Measurements from ENCODE around the gene SLCO4A1. TPM values are rescaled to one million over a fixed set of nuclear protein-coding genes. Genes with fewer than 3 reads are reported as not detected.

The SLCO4A1 gene
- polyA plus RNA-seq (ENCODE audit: insufficient read length): 0.30 TPM

- no peak for DNase-seq (ENCODE audit: low read depth)
Observed at GRCh38 chr20:62642051-62642665, at the start of gene SLCO4A1. Gene SLCO4A1, plus strand, starts transcription at chr20:62642503. Its CDS starts 13,952 bp downstream, at chr20:62656455.

- DNase-seq (ENCODE audit: low read depth): no peak
Observed at GRCh38 chr20:62592506-62593177, 49.7 kb upstream of the SLCO4A1 start.

GRCh38 chr20:62593616-62594015 lies 48.7 kb upstream of the SLCO4A1 start:
- no peak for DNase-seq (ENCODE audit: low read depth)

- DNase-seq (ENCODE audit: low read depth): no peak
Observed at GRCh38 chr20:62595069-62595468, 47.2 kb upstream of the SLCO4A1 start.

- DNase-seq (ENCODE audit: low read depth): no peak
Observed at GRCh38 chr20:62595491-62595890, 46.8 kb upstream of the SLCO4A1 start.

DNA sequence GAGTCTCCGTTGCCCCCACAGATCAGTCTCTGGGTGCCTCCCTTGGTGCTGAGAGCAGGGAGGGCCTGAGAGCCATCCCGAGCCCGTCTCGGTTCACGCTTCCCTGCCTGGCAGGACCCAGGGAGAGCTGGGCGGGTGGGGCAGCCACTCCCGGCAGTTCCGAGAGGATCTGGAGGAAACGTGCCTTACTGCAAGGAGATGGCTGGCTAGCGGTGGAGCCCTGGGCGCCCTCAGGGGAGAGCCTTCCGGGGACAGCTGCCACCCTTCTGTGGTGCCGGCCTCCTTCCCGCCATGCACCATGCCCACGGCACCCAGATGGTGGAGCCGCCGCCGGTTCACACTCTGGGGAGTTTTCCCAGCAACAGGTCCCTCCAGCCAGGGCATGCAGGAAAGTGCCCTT lies 45.8 kb upstream of the SLCO4A1 start:
- DNase-seq (ENCODE audit: low read depth): no peak

DNA sequence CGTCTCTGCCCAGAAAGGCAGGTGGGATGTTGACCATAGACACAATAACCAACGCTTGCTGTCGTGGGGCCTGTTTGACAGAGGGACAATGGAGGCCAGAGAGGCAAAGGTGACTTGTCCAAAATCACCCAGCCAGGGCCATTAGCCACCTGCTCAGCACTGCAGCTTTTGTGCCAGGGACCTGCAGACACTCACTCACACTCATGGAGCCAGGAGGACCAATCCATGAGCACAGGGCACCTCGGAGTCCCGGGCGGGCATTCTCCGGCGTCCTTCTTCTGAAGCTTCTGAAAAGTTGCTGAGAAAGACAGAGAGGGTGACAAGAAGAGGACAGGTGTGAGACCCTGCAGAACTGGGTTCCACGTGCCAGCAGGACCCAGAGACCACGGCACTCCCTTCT lies 45.4 kb upstream of the SLCO4A1 start:
- DNase-seq (ENCODE audit: low read depth): no peak

GRCh38 chr20:62597416-62598115 lies 44.7 kb upstream of the SLCO4A1 start:
- DNase-seq (ENCODE audit: low read depth): no peak

DNA sequence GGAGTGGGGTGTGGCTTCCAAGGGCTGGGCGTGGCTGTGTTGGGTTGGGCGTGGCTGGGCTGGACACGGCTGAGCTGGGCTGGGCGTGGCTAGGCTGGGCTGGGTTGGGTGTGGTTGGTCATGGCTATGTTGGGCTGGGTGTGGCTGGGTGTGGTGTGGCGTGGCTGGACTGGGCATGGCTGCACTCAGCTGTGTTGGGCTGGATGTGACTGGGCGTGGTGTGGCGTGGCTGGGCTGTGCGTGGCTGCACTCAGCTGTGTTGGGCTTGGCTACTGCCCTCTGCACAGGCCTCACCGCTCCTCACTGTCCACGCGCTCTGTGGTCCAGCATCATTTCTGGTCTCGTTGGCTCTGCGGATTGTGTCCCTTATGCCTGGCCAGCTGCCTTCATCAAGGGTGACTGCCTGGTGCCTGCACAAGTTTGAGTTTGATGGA lies 43.5 kb upstream of the SLCO4A1 start:
- no peak for DNase-seq (ENCODE audit: low read depth)

DNA sequence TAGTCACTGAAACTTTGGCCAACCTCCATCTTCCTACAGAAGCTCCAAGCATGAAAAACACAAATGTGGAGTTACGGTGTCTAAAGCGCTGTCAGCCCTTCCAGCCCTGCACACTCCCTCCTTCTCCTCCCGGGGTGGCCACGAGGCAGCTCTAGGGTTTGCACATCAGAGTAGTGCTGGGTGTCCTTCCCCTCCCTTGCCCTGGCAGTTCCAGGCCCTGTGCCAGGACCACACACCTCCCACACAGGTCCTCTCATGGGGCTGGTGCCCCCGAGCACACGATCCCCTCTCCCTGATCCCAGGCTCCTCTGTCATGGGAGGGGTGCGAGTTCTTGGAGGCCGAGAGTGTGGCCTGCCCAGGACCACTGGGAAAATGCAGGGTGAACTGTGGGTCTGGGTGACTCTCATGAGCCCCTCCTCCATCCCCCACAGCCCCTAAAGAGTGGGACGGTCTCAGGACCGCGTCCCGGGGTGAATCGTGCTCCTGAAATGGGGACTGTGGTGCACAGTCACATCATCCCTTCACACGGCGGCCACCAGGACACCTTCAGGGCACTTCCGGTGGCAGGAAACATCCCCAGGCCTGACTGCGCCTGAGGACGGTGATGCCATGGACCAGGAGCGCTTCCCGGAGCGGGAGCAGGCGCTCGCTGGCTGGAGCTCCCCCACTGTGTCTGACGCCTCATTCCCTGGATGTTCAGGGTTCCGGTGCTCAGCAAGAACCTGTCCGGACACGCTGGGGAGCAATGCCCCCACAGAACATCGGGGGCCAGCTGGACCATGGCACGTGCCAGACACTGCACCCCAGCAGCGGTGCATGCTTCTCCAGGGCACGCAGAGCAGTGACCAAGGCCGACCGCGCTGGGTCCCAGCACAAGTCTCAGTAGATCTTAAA lies 42.8 kb upstream of the SLCO4A1 start:
- no peak for DNase-seq (ENCODE audit: low read depth)

GRCh38 chr20:62601172-62601571 lies 41.1 kb upstream of the SLCO4A1 start:
- DNase-seq (ENCODE audit: low read depth): no peak

DNA sequence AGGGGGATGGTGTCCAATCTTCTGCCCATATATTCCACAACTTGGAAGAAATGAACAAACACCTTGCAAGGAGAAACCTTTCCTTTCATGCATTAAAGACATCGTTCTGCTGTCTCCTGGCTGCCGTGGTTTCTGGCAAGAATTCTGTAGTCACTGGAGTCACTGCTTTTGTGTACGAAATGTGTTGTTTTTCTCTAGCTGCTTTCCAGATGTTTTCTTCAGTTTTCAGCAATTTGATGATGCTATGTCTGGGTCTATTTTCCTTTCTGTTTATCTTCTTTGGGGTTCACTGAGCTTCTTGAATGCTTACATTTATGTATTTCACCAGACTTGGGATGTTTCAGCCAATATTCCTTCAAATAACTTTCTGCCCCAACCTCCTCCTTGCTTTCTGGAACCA lies 40.6 kb upstream of the SLCO4A1 start:
- DNase-seq (ENCODE audit: low read depth): no peak

DNA sequence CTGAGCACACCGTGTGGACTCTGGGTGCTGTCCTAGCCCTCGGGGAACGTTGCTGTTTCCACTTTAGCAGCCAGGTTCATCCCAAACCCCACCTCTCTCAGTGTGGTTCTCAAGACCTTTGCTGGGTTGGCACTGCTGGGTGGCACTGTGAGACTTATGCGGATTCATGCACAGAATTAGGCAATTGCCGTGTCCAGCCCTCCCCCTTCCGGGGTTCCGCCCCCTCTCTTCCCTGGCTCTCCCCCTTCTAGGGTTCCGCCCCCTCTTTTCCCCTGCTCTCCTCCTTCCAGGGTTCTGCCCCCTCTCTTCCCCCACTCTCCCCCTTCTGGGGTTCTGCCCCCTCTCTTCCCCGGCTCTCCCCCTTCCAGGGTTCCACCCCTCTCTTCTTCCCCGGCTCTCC lies 39.8 kb upstream of the SLCO4A1 start:
- DNase-seq (ENCODE audit: low read depth): no peak

- DNase-seq (ENCODE audit: low read depth): no peak
Observed at GRCh38 chr20:62603021-62603906, 39.0 kb upstream of the SLCO4A1 start.

DNA sequence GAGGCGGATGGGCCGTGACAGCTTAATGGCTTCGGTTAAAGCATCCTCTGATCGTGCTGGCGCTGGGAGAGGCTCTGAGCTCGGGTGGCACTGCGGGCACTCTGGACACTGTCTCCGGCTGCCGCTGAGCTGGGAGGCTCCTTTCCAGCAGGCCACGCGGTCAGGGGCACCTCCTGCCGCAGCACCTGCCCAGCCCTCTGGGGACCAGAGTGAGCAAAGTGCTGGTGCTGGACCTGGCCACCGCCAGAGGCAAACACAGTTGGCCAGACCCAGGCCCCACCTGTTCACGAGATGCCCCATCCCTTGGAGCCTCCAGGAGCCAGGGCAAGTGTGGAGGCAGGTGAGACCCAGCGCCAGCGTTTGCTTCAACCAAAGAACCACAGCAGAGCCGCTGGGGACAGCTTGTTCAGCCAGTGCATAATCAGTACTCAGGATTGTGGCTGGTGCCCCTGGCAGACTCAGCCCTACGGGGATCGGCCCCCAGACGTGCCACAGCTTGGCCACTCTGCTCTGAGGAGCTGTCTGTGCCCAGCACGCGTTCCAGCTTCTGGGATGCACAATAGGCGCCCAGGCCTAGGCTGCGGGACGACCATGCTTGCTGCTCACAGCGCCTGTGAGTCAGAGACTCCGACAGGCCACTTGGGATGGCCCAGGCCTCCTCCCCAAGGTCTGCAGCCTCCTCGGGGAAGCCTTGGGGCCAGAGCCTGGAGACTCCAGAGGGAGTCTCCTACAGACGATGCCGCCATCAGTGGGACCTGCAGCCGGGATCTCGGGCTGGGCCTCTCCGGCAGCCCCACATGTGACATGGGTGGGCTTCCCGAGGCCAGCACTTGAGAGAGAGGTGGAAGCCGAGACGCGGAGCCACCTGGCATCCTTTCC lies 38.2 kb upstream of the SLCO4A1 start:
- no peak for DNase-seq (ENCODE audit: low read depth)

GRCh38 chr20:62604796-62605195 lies 37.5 kb upstream of the SLCO4A1 start:
- DNase-seq (ENCODE audit: low read depth): no peak

DNA sequence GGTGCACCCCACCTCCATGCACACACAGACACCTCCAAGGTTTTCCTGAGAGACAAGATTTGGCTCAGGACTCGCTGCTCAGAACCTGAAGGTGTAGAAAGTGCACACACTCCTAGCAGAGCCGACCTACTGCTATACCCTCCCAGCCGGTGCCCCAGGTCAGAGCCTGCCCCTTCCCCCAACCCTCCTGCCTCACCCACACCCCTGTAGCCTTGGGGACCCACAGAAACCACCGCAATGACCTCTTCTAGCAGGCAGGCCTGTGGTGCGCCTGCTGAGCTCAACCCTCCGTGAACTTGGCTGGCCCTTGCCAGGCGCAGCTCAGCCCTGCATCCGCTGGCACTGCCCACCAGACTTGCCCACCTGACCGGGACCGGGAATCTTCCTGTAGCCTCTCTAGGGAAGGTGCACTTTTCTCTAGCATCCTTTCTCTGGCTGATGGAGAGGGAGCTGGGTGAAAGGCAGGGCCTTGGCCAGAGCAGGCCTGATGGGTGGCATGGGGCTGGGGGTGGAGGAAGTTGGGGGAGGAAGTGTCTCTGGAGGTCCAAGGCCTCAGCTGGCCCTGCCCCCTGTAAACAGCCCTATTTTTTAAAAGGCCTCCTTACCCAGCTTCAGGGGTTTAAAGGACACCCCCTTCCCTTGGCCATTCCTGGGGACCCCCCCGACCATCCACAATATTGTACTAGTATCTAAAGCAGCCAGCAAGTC lies 36.9 kb upstream of the SLCO4A1 start:
- DNase-seq (ENCODE audit: low read depth): no peak

GRCh38 chr20:62606016-62606415 lies 36.3 kb upstream of the SLCO4A1 start:
- no peak for DNase-seq (ENCODE audit: low read depth)

GRCh38 chr20:62606551-62607201 lies 35.6 kb upstream of the SLCO4A1 start:
- DNase-seq (ENCODE audit: low read depth): no peak
